CD4-positive, alpha-beta T cell (primary cell): ENCODE data around the gene EMCN. TPM values are rescaled to one million over a fixed set of nuclear protein-coding genes. Genes with fewer than 3 reads are reported as not detected.

ENCODE experiments used
- ATAC-seq: fragments of 200-7000 bp; cut with Tn5 transposase; one replicate; pipeline ENCODE4 v1.10.0; 2022; ENCODE audit warnings: mild to moderate bottlenecking; ENCODE audit not compliant: poor library complexity
- CTCF ChIA-PET: fragments of 350-600 bp; sonication (Branson Sonifier 250); formaldehyde crosslinking; loops from one replicate; lab custom pipeline; 2021; ENCODE audit warnings: antibody characterized with exemption, inconsistent platforms; lab: Charles Lee
- POLR2A ChIA-PET: fragments of 350-600 bp; sonication (Branson Sonifier 250); formaldehyde crosslinking; loops from one replicate; lab custom pipeline; 2021; ENCODE audit warnings: antibody characterized with exemption, inconsistent platforms; lab: Charles Lee
- DNase-seq, 14 experiments: peaks; one replicate each; pipeline ENCODE4 v3.0.0-alpha.2; 2013 to 2020; ENCODE audit warnings: mixed read lengths in 2 of 14
- H3K27ac ChIP-seq, 2 donors: one replicate each; pipeline versions ENCODE4 v1.5.1 to v1.7.0; 2013; ENCODE audit warnings: low read length in 2 of 2, low read depth in 1 of 2, mild to moderate bottlenecking in 1 of 2
- H3K27me3 ChIP-seq, 2 experiments: 1 replicate in 1 of 2; 2 replicates in 1 of 2; pipeline versions ENCODE4 v1.6.1 to v1.7.0; 2013; ENCODE audit warnings: low read length in 2 of 2, control low read depth in 1 of 2, mild to moderate bottlenecking in 1 of 2, moderate library complexity in 1 of 2; ENCODE audit not compliant: insufficient read depth in 2 of 2, control insufficient read depth in 1 of 2
- H3K36me3 ChIP-seq: one replicate; pipeline ENCODE4 v1.6.1; 2013; ENCODE audit warnings: low read length, control low read depth; ENCODE audit not compliant: insufficient read depth
- H3K4me1 ChIP-seq: one replicate; pipeline ENCODE4 v1.6.1; 2013; ENCODE audit warnings: low read length, control low read depth; ENCODE audit not compliant: insufficient read depth
- H3K4me3 ChIP-seq: one replicate; pipeline ENCODE4 v1.5.1; 2013; ENCODE audit warnings: mild to moderate bottlenecking, low read length, moderate library complexity
- H3K9me3 ChIP-seq, 2 experiments: 1 replicate in 1 of 2; 2 replicates in 1 of 2; pipeline versions ENCODE4 v1.6.1 to v1.7.0; 2013; ENCODE audit warnings: low read length in 2 of 2, mild to moderate bottlenecking in 2 of 2, control low read depth in 1 of 2, moderate library complexity in 1 of 2; ENCODE audit not compliant: control insufficient read depth in 1 of 2, insufficient read depth in 1 of 2
- H3K27ac Mint-ChIP-seq: one replicate; pipeline ENCODE4 v1.8.0; 2020; ENCODE audit warnings: mixed read lengths
- H3K27me3 Mint-ChIP-seq: one replicate; pipeline ENCODE4 v1.8.0; 2021; ENCODE audit warnings: mixed read lengths
- H3K36me3 Mint-ChIP-seq: one replicate; pipeline ENCODE4 v1.8.0; 2021; ENCODE audit warnings: low read depth, mixed read lengths
- H3K4me1 Mint-ChIP-seq: one replicate; pipeline ENCODE4 v1.8.0; 2021; ENCODE audit warnings: low read depth, mixed read lengths
- H3K4me3 Mint-ChIP-seq: one replicate; pipeline ENCODE4 v1.8.0; 2020; ENCODE audit warnings: mild to moderate bottlenecking, mixed read lengths
- H3K9me3 Mint-ChIP-seq: one replicate; pipeline ENCODE4 v1.8.0; 2020; ENCODE audit warnings: mixed read lengths
- intact Hi-C, 2 experiments: fragments of 100-400 bp; cut with DNase I in 1 of 2; cut with micrococcal nuclease in 1 of 2; formaldehyde crosslinking; loops; one replicate each; pipeline versions ENCODE4 v1.15.1 to v1.9.0; 2023 to 2025; cut with DNase I, micrococcal nuclease
- total RNA-seq, 174 experiments: library from RNA in 2 of 174; stranded (reverse) in 2 of 174; gene quantifications; one replicate each; pipeline ENCODE4 v1.2.3 and lab custom pipeline; 2021 to 2026
- TF ChIP-seq, protein P1 (sequence below): fragments of 200-600 bp; IDR thresholded peaks from one replicate; pipeline ENCODE4 v1.8.0; 2022; ENCODE audit warnings: antibody characterized with exemption, mild to moderate bottlenecking

Gene EMCN
- total RNA-seq, 2 experiments from 2014 or later: not detected

DNA sequence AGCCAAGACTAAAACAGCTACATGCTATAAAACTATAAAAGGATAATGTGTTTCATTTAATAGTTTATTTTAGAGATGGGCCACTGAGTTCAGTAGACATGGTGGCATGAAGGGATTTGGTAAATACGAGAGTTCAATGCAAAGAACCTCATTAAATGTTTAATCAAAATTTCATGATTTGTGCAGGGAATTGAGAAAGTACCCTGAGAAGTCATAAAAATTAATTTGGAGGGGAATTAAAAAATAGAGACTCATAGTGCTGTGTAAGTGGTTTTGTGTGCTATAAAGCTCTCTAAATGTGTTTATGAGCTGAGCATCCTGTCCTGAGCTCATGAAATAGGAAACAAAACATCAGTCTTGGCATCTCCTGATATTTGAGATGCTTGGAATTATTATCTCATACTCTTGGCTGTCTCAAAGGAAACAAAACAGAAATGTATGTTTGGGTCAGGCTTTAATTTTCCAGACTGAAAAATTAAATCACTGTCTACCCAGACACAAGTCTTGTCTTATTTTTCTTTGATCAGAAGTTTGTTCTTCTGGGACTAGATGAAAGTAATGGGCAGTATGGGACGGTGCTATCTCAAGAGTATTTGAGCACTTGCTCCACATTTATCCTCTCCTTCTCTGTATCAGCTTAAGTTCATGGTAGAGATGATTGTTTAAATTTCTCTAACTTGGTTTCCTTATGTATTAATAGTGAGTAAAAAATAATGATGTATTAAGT is 38.0 kb upstream of the EMCN start:
- POLR2A ChIA-PET: no interaction called here
- ATAC-seq (no peak), DNase-seq (no peak)
- Mint-ChIP-seq H3K27ac (no peak overlapping the region), H3K4me1 (no peaks in the 10 kb centered on the region), H3K9me3 (no peaks in the 10 kb centered on the region), H3K4me3 (no peak overlapping the region), H3K27me3 (peaks cover 9% of the 10 kb centered on the region), H3K36me3 (no peaks in the 10 kb centered on the region)
- no peak overlapping the region for H3K4me3 ChIP-seq
- intact Hi-C loops: no loop called here
- no peaks in the 10 kb centered on the region for H3K4me1 ChIP-seq
- H3K36me3 ChIP-seq: no peaks in the 10 kb centered on the region
- TF ChIP-seq, protein P1, sequence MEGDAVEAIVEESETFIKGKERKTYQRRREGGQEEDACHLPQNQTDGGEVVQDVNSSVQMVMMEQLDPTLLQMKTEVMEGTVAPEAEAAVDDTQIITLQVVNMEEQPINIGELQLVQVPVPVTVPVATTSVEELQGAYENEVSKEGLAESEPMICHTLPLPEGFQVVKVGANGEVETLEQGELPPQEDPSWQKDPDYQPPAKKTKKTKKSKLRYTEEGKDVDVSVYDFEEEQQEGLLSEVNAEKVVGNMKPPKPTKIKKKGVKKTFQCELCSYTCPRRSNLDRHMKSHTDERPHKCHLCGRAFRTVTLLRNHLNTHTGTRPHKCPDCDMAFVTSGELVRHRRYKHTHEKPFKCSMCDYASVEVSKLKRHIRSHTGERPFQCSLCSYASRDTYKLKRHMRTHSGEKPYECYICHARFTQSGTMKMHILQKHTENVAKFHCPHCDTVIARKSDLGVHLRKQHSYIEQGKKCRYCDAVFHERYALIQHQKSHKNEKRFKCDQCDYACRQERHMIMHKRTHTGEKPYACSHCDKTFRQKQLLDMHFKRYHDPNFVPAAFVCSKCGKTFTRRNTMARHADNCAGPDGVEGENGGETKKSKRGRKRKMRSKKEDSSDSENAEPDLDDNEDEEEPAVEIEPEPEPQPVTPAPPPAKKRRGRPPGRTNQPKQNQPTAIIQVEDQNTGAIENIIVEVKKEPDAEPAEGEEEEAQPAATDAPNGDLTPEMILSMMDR: no peak
- CTCF ChIA-PET: no interaction called here
- no peak overlapping the region for H3K27ac ChIP-seq
- H3K27me3 ChIP-seq: no peaks in the 10 kb centered on the region
- no peaks in the 10 kb centered on the region for H3K9me3 ChIP-seq

DNA sequence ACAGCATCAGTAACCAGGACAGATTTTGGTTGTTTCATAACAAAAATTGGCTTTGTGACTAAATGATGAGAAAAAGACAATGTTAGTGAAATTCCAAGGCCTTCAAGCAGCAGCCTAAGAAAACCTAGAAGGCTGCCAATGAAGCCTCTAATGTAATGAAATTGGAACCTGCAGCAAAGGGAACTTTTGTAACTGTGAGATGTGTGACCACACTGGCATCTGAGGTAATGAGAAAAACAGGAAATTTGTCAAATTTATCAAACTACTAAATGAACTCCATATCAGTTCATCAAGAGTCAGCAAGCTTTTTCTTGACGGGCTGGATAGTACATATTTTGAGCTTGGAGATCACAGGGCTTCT is 30.4 kb upstream of the EMCN start:
- Histone ChIP-seq H3K27ac (no peak overlapping the region), H3K4me3 (no peak overlapping the region), H3K27me3 (no peaks in the 10 kb centered on the region), H3K4me1 (no peaks in the 10 kb centered on the region), H3K36me3 (no peaks in the 10 kb centered on the region), H3K9me3 (no peaks in the 10 kb centered on the region)
- no peaks in the 10 kb centered on the region for H3K9me3 Mint-ChIP-seq
- no peaks in the 10 kb centered on the region for H3K27me3 Mint-ChIP-seq
- no peak overlapping the region for H3K4me3 Mint-ChIP-seq
- TF ChIP-seq, protein P1: no peak
- no peaks in the 10 kb centered on the region for H3K36me3 Mint-ChIP-seq
- no peak for DNase-seq
- no peak for ATAC-seq
- H3K4me1 Mint-ChIP-seq: peaks cover 10% of the 10 kb centered on the region
- H3K27ac Mint-ChIP-seq: no peak overlapping the region
- CTCF ChIA-PET: no interaction called here
- POLR2A ChIA-PET: no interaction called here
- intact Hi-C loops: no loop called here

- DNase-seq (no peak), ATAC-seq (no peak)
- Histone ChIP-seq H3K4me1 (no peaks in the 10 kb centered on the region), H3K9me3 (no peaks in the 10 kb centered on the region), H3K4me3 (no peak overlapping the region), H3K36me3 (no peaks in the 10 kb centered on the region), H3K27me3 (no peaks in the 10 kb centered on the region), H3K27ac (no peak overlapping the region)
- no peaks in the 10 kb centered on the region for H3K27me3 Mint-ChIP-seq
- H3K36me3 Mint-ChIP-seq: no peaks in the 10 kb centered on the region
- peaks cover 10% of the 10 kb centered on the region for H3K4me1 Mint-ChIP-seq
- H3K9me3 Mint-ChIP-seq: no peaks in the 10 kb centered on the region
- no peak overlapping the region for H3K27ac Mint-ChIP-seq
- intact Hi-C loops: no loop called here
- ChIA-PET CTCF (no interaction called here), POLR2A (no interaction called here)
- TF ChIP-seq, protein P1: no peak
- no peak overlapping the region for H3K4me3 Mint-ChIP-seq
Measured at GRCh38 chr4:100547541-100548199, 29.8 kb upstream of the EMCN start.
